WTC11 (cell line): ENCODE data around the gene TMA7. TPM values are rescaled to one million over a fixed set of nuclear protein-coding genes. Genes with fewer than 3 reads are reported as not detected.
A peak's percentile ranks its signal among the peaks of the same experiment; 100 is the strongest.

ENCODE experiments used
- CREM ChIP-seq: sonication (generic); formaldehyde crosslinking; IDR thresholded peaks from 2 replicates; pipeline ENCODE4 v1.8.1; 2022; ENCODE audit warnings: mild to moderate bottlenecking, missing genetic modification reagents, moderate library complexity
- CTCF ChIP-seq: fragments of 200-600 bp; IDR thresholded peaks from 2 replicates; pipeline ENCODE4 v1.8.0; 2022; ENCODE audit warnings: antibody characterized with exemption
- E2F1 ChIP-seq: sonication (generic); formaldehyde crosslinking; IDR thresholded peaks from 2 replicates; pipeline ENCODE4 v1.8.0; 2022; ENCODE audit warnings: mild to moderate bottlenecking, missing genetic modification reagents
- ELF4 ChIP-seq: sonication (generic); formaldehyde crosslinking; IDR thresholded peaks from 2 replicates; pipeline ENCODE4 v1.8.1; 2022; ENCODE audit warnings: low read depth, mild to moderate bottlenecking, moderate library complexity, missing genetic modification reagents
- FOXK1 ChIP-seq: sonication (generic); formaldehyde crosslinking; IDR thresholded peaks from 2 replicates; pipeline ENCODE4 v1.8.0; 2022; ENCODE audit warnings: mild to moderate bottlenecking, moderate library complexity, missing genetic modification reagents
- GABPB1 ChIP-seq: sonication (generic); formaldehyde crosslinking; IDR thresholded peaks from 2 replicates; pipeline ENCODE4 v1.8.1; 2023; ENCODE audit warnings: mild to moderate bottlenecking, missing genetic modification reagents
- GTF2I ChIP-seq: fragments of 250-450 bp; sonication (Bioruptor Pico); conservative IDR thresholded peaks from 2 replicates; pipeline ENCODE4 v1.4.0; 2021; ENCODE audit warnings: mild to moderate bottlenecking
- HMGA2 ChIP-seq: fragments of 250-450 bp; sonication (Bioruptor Pico); IDR thresholded peaks from 2 replicates; pipeline ENCODE4 v1.4.0; 2021; ENCODE audit warnings: mild to moderate bottlenecking, moderate library complexity
- HMGXB4 ChIP-seq: sonication (generic); formaldehyde crosslinking; IDR thresholded peaks from 2 replicates; pipeline ENCODE4 v1.8.1; 2023; ENCODE audit warnings: mild to moderate bottlenecking, moderate library complexity, missing genetic modification reagents
- KAT7 ChIP-seq: sonication (generic); formaldehyde crosslinking; IDR thresholded peaks from 2 replicates; pipeline ENCODE4 v1.8.1; 2023; ENCODE audit warnings: missing genetic modification reagents, mild to moderate bottlenecking, borderline replicate concordance
- NFATC4 ChIP-seq: fragments of 250-450 bp; sonication (Bioruptor Pico); IDR thresholded peaks from 2 replicates; pipeline ENCODE4 v1.9.0; 2021; ENCODE audit warnings: mild to moderate bottlenecking
- NFE2L1 ChIP-seq: sonication (generic); formaldehyde crosslinking; IDR thresholded peaks from 2 replicates; pipeline ENCODE4 v1.8.1; 2023; ENCODE audit warnings: missing genetic modification reagents
- OVOL2 ChIP-seq: fragments of 250-450 bp; sonication (Bioruptor Pico); IDR thresholded peaks from 2 replicates; pipeline ENCODE4 v1.9.0; 2021; ENCODE audit warnings: mild to moderate bottlenecking, borderline replicate concordance
- PRRX2 ChIP-seq: fragments of 250-450 bp; sonication (Bioruptor Pico); IDR thresholded peaks from 2 replicates; pipeline ENCODE4 v1.8.0; 2021; ENCODE audit warnings: mild to moderate bottlenecking
- SP1 ChIP-seq: sonication (generic); formaldehyde crosslinking; conservative IDR thresholded peaks from 2 replicates; pipeline ENCODE4 v1.8.1; 2022; ENCODE audit warnings: missing genetic modification reagents
- ZNF121 ChIP-seq: sonication (generic); formaldehyde crosslinking; IDR thresholded peaks from 2 replicates; pipeline ENCODE4 v1.8.0; 2023; ENCODE audit warnings: missing genetic modification reagents
- ZNF416 ChIP-seq: fragments of 250-450 bp; sonication (Bioruptor Pico); IDR thresholded peaks from 2 replicates; pipeline ENCODE4 v1.9.0; 2021; ENCODE audit warnings: mild to moderate bottlenecking, inconsistent platforms
- ZNF425 ChIP-seq: fragments of 250-450 bp; sonication (Bioruptor Pico); conservative IDR thresholded peaks from 2 replicates; pipeline ENCODE4 v1.9.0; 2021; ENCODE audit warnings: mild to moderate bottlenecking
- ZNF512 ChIP-seq: sonication (generic); formaldehyde crosslinking; IDR thresholded peaks from 2 replicates; pipeline ENCODE4 v1.8.1; 2022; ENCODE audit warnings: missing genetic modification reagents, borderline replicate concordance
- ZSCAN18 ChIP-seq: fragments of 250-450 bp; sonication (Bioruptor Pico); IDR thresholded peaks from 2 replicates; pipeline ENCODE4 v2.1.2; 2022; ENCODE audit warnings: mild to moderate bottlenecking, moderate library complexity
- total RNA-seq: library from RNA; stranded (reverse); gene quantifications from 3 replicates; pipeline ENCODE4 v1.2.3, GENCODE V29; 2021
- TF ChIP-seq, protein P1 (sequence below): sonication (generic); formaldehyde crosslinking; IDR thresholded peaks from 2 replicates; pipeline ENCODE4 v1.8.1; 2022; ENCODE audit warnings: low read depth, mild to moderate bottlenecking, moderate library complexity, missing genetic modification reagents, borderline replicate concordance
- TF ChIP-seq, protein P2 (sequence below): sonication (generic); formaldehyde crosslinking; IDR thresholded peaks from 2 replicates; pipeline ENCODE4 v1.8.0; 2022; ENCODE audit warnings: mild to moderate bottlenecking, missing genetic modification reagents
- TF ChIP-seq, protein P3 (sequence below): fragments of 250-450 bp; sonication (Bioruptor Pico); IDR thresholded peaks from 2 replicates; pipeline ENCODE4 v1.8.0; 2021; ENCODE audit warnings: mild to moderate bottlenecking
- TF ChIP-seq, protein P4 (sequence below): fragments of 250-450 bp; sonication (Bioruptor Pico); IDR thresholded peaks from 2 replicates; pipeline ENCODE4 v1.9.0; 2021; ENCODE audit warnings: moderate library complexity, mild to moderate bottlenecking, inconsistent platforms, borderline replicate concordance

The TMA7 gene
- total RNA-seq, 1 experiment from 2014 or later, result 318 TPM

- no peak for TF ChIP-seq KAT7 (CRISPR knock-in tag)
- 0 out of 2 replicates have a peak, but pooled peaks have one; percentile 21 for TF ChIP-seq SP1
- TF ChIP-seq ZNF425 (CRISPR knock-in tag), result no peak
- no peak for TF ChIP-seq ZNF416 (CRISPR knock-in tag)
- TF ChIP-seq ZSCAN18 (CRISPR knock-in tag), result no peak
- TF ChIP-seq, protein P1, sequence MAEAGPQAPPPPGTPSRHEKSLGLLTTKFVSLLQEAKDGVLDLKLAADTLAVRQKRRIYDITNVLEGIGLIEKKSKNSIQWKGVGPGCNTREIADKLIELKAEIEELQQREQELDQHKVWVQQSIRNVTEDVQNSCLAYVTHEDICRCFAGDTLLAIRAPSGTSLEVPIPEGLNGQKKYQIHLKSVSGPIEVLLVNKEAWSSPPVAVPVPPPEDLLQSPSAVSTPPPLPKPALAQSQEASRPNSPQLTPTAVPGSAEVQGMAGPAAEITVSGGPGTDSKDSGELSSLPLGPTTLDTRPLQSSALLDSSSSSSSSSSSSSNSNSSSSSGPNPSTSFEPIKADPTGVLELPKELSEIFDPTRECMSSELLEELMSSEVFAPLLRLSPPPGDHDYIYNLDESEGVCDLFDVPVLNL (CRISPR knock-in tag), result no peak
- TF ChIP-seq GTF2I (CRISPR knock-in tag), result peak; percentile 86
- TF ChIP-seq ZNF512 (CRISPR knock-in tag), result no peak
- no peak for TF ChIP-seq E2F1 (CRISPR knock-in tag)
- no peak for TF ChIP-seq GABPB1 (CRISPR knock-in tag)
- TF ChIP-seq PRRX2 (CRISPR knock-in tag), result no peak
- peak; percentile 68 for TF ChIP-seq CTCF
- TF ChIP-seq OVOL2 (CRISPR knock-in tag), result no peak
- no peak for TF ChIP-seq FOXK1 (CRISPR knock-in tag)
- no peak for TF ChIP-seq ELF4 (CRISPR knock-in tag)
- no peak for TF ChIP-seq CREM (CRISPR knock-in tag)
- peak; percentile 100 for TF ChIP-seq ZNF121 (CRISPR knock-in tag)
- no peak for TF ChIP-seq HMGXB4 (CRISPR knock-in tag)
- TF ChIP-seq HMGA2 (CRISPR knock-in tag), result no peak
- TF ChIP-seq, protein P2, sequence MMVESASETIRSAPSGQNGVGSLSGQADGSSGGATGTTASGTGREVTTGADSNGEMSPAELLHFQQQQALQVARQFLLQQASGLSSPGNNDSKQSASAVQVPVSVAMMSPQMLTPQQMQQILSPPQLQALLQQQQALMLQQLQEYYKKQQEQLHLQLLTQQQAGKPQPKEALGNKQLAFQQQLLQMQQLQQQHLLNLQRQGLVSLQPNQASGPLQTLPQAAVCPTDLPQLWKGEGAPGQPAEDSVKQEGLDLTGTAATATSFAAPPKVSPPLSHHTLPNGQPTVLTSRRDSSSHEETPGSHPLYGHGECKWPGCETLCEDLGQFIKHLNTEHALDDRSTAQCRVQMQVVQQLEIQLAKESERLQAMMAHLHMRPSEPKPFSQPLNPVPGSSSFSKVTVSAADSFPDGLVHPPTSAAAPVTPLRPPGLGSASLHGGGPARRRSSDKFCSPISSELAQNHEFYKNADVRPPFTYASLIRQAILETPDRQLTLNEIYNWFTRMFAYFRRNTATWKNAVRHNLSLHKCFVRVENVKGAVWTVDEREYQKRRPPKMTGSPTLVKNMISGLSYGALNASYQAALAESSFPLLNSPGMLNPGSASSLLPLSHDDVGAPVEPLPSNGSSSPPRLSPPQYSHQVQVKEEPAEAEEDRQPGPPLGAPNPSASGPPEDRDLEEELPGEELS, result no peak
- TF ChIP-seq NFE2L1 (CRISPR knock-in tag), result no peak
- no peak for TF ChIP-seq NFATC4
- TF ChIP-seq, protein P3, sequence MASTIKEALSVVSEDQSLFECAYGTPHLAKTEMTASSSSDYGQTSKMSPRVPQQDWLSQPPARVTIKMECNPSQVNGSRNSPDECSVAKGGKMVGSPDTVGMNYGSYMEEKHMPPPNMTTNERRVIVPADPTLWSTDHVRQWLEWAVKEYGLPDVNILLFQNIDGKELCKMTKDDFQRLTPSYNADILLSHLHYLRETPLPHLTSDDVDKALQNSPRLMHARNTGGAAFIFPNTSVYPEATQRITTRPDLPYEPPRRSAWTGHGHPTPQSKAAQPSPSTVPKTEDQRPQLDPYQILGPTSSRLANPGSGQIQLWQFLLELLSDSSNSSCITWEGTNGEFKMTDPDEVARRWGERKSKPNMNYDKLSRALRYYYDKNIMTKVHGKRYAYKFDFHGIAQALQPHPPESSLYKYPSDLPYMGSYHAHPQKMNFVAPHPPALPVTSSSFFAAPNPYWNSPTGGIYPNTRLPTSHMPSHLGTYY, result no peak
- TF ChIP-seq, protein P4, sequence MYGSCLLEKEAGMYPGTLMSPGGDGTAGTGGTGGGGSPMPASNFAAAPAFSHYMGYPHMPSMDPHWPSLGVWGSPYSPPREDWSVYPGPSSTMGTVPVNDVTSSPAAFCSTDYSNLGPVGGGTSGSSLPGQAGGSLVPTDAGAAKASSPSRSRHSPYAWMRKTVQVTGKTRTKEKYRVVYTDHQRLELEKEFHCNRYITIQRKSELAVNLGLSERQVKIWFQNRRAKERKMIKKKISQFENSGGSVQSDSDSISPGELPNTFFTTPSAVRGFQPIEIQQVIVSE, result no peak
These were observed 39.1 kb upstream of the TMA7 start (continued) for GRCh38 chr3:48400824-48401433.
